WTC11 (cell line): ENCODE measurements around the gene FAM20C. TPM values are rescaled to one million over a fixed set of nuclear protein-coding genes. Genes with fewer than 3 reads are reported as not detected.
"Not testable (repeated sequence)": the region's sequence is repeated elsewhere in the genome, so short reads cannot be mapped to it uniquely, and the experiment has no call there.

Experiments
- ATAC-seq: fragments of 200-7000 bp; cut with Tn5 transposase; 2 replicates; pipeline ENCODE4 v1.10.0; 2021; ENCODE audit warnings: mild to moderate bottlenecking, moderate library complexity
- CTCF ChIA-PET: fragments of 300-600 bp; sonication (Branson Sonifier 250); formaldehyde crosslinking; loops from one replicate; lab custom pipeline; 2021; ENCODE audit warnings: antibody characterized with exemption; lab: Charles Lee
- POLR2A ChIA-PET: fragments of 350-600 bp; sonication (Branson Sonifier 250); formaldehyde crosslinking; loops from one replicate; lab custom pipeline; 2021; ENCODE audit warnings: antibody characterized with exemption; lab: Charles Lee
- DNase-seq: peaks from one replicate; pipeline ENCODE4 v3.0.0; 2021; ENCODE audit warnings: low spot score
- H3K27ac Mint-ChIP-seq: 2 replicates; pipeline ENCODE4 v1.8.0; 2021; ENCODE audit warnings: mixed read lengths
- H3K27me3 Mint-ChIP-seq: 2 replicates; pipeline ENCODE4 v1.8.0; 2021; ENCODE audit warnings: low read depth, mild to moderate bottlenecking, moderate library complexity, mixed read lengths
- H3K36me3 Mint-ChIP-seq: 2 replicates; pipeline ENCODE4 v1.8.0; 2021; ENCODE audit warnings: mixed read lengths
- H3K4me1 Mint-ChIP-seq: 2 replicates; pipeline ENCODE4 v1.8.0; 2022; ENCODE audit warnings: mixed read lengths
- H3K4me3 Mint-ChIP-seq: 2 replicates; pipeline ENCODE4 v1.8.0; 2021; ENCODE audit warnings: mild to moderate bottlenecking, moderate library complexity, mixed read lengths
- H3K9me3 Mint-ChIP-seq: 2 replicates; pipeline ENCODE4 v1.8.0; 2021; ENCODE audit warnings: mixed read lengths
- ATF6 ChIP-seq: sonication (generic); formaldehyde crosslinking; IDR thresholded peaks from 2 replicates; pipeline ENCODE4 v1.8.1; 2023; ENCODE audit warnings: mild to moderate bottlenecking, missing genetic modification reagents
- CDX4 ChIP-seq: fragments of 250-450 bp; sonication (Bioruptor Pico); IDR thresholded peaks from 2 replicates; pipeline ENCODE4 v1.9.0; 2021; ENCODE audit warnings: moderate library complexity, mild to moderate bottlenecking, inconsistent platforms, borderline replicate concordance
- CTCF ChIP-seq: fragments of 200-600 bp; IDR thresholded peaks from 2 replicates; pipeline ENCODE4 v1.8.0; 2022; ENCODE audit warnings: antibody characterized with exemption
- E2F5 ChIP-seq: sonication (generic); formaldehyde crosslinking; IDR thresholded peaks from 2 replicates; pipeline ENCODE4 v1.8.1; 2022; ENCODE audit warnings: mild to moderate bottlenecking, moderate library complexity, missing genetic modification reagents
- HMGXB4 ChIP-seq: sonication (generic); formaldehyde crosslinking; IDR thresholded peaks from 2 replicates; pipeline ENCODE4 v1.8.1; 2023; ENCODE audit warnings: mild to moderate bottlenecking, moderate library complexity, missing genetic modification reagents
- IRF2 ChIP-seq: sonication (generic); formaldehyde crosslinking; IDR thresholded peaks from 2 replicates; pipeline ENCODE4 v1.8.0; 2022; ENCODE audit warnings: low read depth, missing genetic modification reagents, borderline replicate concordance
- NR2C2 ChIP-seq: sonication (generic); formaldehyde crosslinking; IDR thresholded peaks from 2 replicates; pipeline ENCODE4 v1.8.0; 2022; ENCODE audit warnings: mild to moderate bottlenecking, missing genetic modification reagents
- NR3C1 ChIP-seq: sonication (generic); formaldehyde crosslinking; conservative IDR thresholded peaks from 2 replicates; pipeline ENCODE4 v1.8.1; 2023; ENCODE audit warnings: low read depth, mild to moderate bottlenecking, missing genetic modification reagents
- PREB ChIP-seq: sonication (generic); formaldehyde crosslinking; IDR thresholded peaks from 2 replicates; pipeline ENCODE4 v1.8.1; 2022; ENCODE audit warnings: mild to moderate bottlenecking, missing genetic modification reagents, moderate library complexity, borderline replicate concordance
- ZNF396 ChIP-seq: fragments of 250-450 bp; sonication (Bioruptor Pico); IDR thresholded peaks from 2 replicates; pipeline ENCODE4 v1.8.0; 2021; ENCODE audit warnings: mild to moderate bottlenecking, moderate library complexity, borderline replicate concordance
- ZNF671 ChIP-seq: fragments of 250-450 bp; sonication (Bioruptor Pico); IDR thresholded peaks from 2 replicates; pipeline ENCODE4 v1.8.0; 2021; ENCODE audit warnings: mild to moderate bottlenecking
- total RNA-seq: library from RNA; stranded (reverse); gene quantifications from 3 replicates; pipeline ENCODE4 v1.2.3, GENCODE V29; 2021

The FAM20C gene
- total RNA-seq, 1 experiment from 2014 or later, result 64.9 TPM

GRCh38 chr7:262631-263311 is 70.4 kb downstream of the FAM20C start:
- H3K4me3 Mint-ChIP-seq, POLR2A ChIA-PET, CTCF ChIA-PET: not testable (repeated sequence)

GRCh38 chr7:263483-264351 is 71.3 kb downstream of the FAM20C start:
- ATAC-seq, H3K4me1 Mint-ChIP-seq, H3K4me3 Mint-ChIP-seq, POLR2A ChIA-PET, H3K27ac Mint-ChIP-seq: not testable (repeated sequence)
- peaks cover 29% of the 10 kb centered on the region for H3K27me3 Mint-ChIP-seq
- peak; percentile 52 for DNase-seq
- H3K36me3 Mint-ChIP-seq, result peaks cover 65% of the 10 kb centered on the region
- peak; percentile 68 for TF ChIP-seq CTCF
- CTCF ChIA-PET, result interaction anchor here (0.6 to 1.5 kb wide), 5 partner anchors 27 to 216 kb away, joined by 3 to 5 read pairs (median 3); no protein-coding TSS in a partner anchor
- peaks cover 48% of the 10 kb centered on the region for H3K9me3 Mint-ChIP-seq

More at GRCh38 chr7:262631-263311, 70.4 kb downstream of the FAM20C start:
- H3K27ac Mint-ChIP-seq, result not testable (repeated sequence)
- peaks cover 24% of the 10 kb centered on the region for H3K27me3 Mint-ChIP-seq
- peak; percentile 42 for TF ChIP-seq CTCF
- TF ChIP-seq, all 79 proteins: peak for 1; not testable (repeated sequence) for 78
- H3K9me3 Mint-ChIP-seq, result peaks cover 40% of the 10 kb centered on the region
- not testable (repeated sequence) for ATAC-seq, H3K4me1 Mint-ChIP-seq
- DNase-seq, result peak; percentile 24
- peaks cover 69% of the 10 kb centered on the region for H3K36me3 Mint-ChIP-seq

GRCh38 chr7:264541-265191 is 72.3 kb downstream of the FAM20C start:
- H3K27ac Mint-ChIP-seq, result no peak overlapping the region
- peaks cover 56% of the 10 kb centered on the region for H3K36me3 Mint-ChIP-seq
- ChIA-PET POLR2A (no interaction called here), CTCF (interaction anchor here (0.8 to 1.5 kb wide), 4 partner anchors 30 to 201 kb away, joined by 3 to 5 read pairs (median 4); no protein-coding TSS in a partner anchor)
- peaks cover 32% of the 10 kb centered on the region for H3K27me3 Mint-ChIP-seq
- peaks cover 45% of the 10 kb centered on the region for H3K9me3 Mint-ChIP-seq
- ATAC-seq, result no peak
- H3K4me3 Mint-ChIP-seq, result no peak overlapping the region
- no peak for DNase-seq
- H3K4me1 Mint-ChIP-seq, result no peaks in the 10 kb centered on the region
- TF ChIP-seq NR3C1 (no peak), PREB (CRISPR knock-in tag) (no peak), ZNF671 (CRISPR knock-in tag) (no peak), CDX4 (CRISPR knock-in tag) (no peak)

- peaks cover 49% of the 10 kb centered on the region for H3K9me3 Mint-ChIP-seq
- peaks cover 36% of the 10 kb centered on the region for H3K27me3 Mint-ChIP-seq
- CTCF ChIA-PET, result interaction anchor here (1.2 to 1.9 kb wide), 2 partner anchors 31 to 197 kb away, joined by 3 to 5 read pairs; no protein-coding TSS in a partner anchor
- no peak overlapping the region for H3K4me3 Mint-ChIP-seq
- no peaks in the 10 kb centered on the region for H3K4me1 Mint-ChIP-seq
- no peak for DNase-seq
- no peak overlapping the region for H3K27ac Mint-ChIP-seq
- peaks cover 51% of the 10 kb centered on the region for H3K36me3 Mint-ChIP-seq
- POLR2A ChIA-PET, result no interaction called here
- ATAC-seq, result no peak
- no peak for TF ChIP-seq ATF6 (CRISPR knock-in tag)
- no peak for TF ChIP-seq IRF2 (CRISPR knock-in tag)
- TF ChIP-seq HMGXB4 (CRISPR knock-in tag), result no peak
- TF ChIP-seq E2F5, result no peak
- TF ChIP-seq ZNF396 (CRISPR knock-in tag), result no peak
- TF ChIP-seq NR2C2 (CRISPR knock-in tag), result no peak
Observed at GRCh38 chr7:265192-265997, 73.0 kb downstream of the FAM20C start.
